Measurements from ENCODE around the gene SOWAHC. TPM values are rescaled to one million over a fixed set of nuclear protein-coding genes. Genes with fewer than 3 reads are reported as not detected.

Gene SOWAHC
- total and polyA plus RNA-seq, 2 of the 13 experiments (the other 11 are each of a cell fraction or from before 2014, with no cell fraction given): 21.2 to 22.5 TPM

GRCh38 chr2:109637749-109638570 is 23.8 kb downstream of the SOWAHC start:
- Histone ChIP-seq H3K27ac (ENCODE audit: extremely low read length, insufficient read depth, low read length) (peak overlapping the region; percentile 79), H3K36me3 (replicated peaks in 1 of 2; ENCODE audit: control insufficient read depth in 1 of 2, insufficient read depth in 2 of 2, low read length in 2 of 2) (no peaks in the 10 kb centered on the region), H3K79me2 (ENCODE audit: insufficient read depth, low read length) (no peaks in the 10 kb centered on the region), H3K9me3 (ENCODE audit: low read length) (no peaks in the 10 kb centered on the region), H3K9ac (ENCODE audit: insufficient read depth, low read depth, low read length) (peak overlapping the region; percentile 55), H3K4me3 (replicated peaks in 1 of 3; ENCODE audit: insufficient read depth in 1 of 3, low read depth in 2 of 3, low read length in 3 of 3) (peak overlapping the region; percentile 0 to 32 (median 20); a peak in 3 of 6 replicates), H4K20me1 (ENCODE audit: insufficient read depth, low read length) (no peaks in the 10 kb centered on the region), H2AFZ (ENCODE audit: low read length) (peak overlapping the region; percentile 68), H3K4me2 (ENCODE audit: low read depth, low read length) (peak overlapping the region; percentile 67), H3K27me3 (ENCODE audit: control insufficient read depth in 1 of 2, insufficient read depth in 2 of 2, low read length in 2 of 2) (no peaks in the 10 kb centered on the region), H3K4me1 (ENCODE audit: insufficient read depth, low read length) (peaks cover 87% of the 10 kb centered on the region)
- ChIA-PET CTCF (ENCODE audit: low intra/inter-chr PET ratio, low total read pairs) (no interaction called here), POLR2A (interaction anchor here (1.1 kb wide), 1 partner anchor 23 kb away, joined by 16 read pairs; the partner anchor contains the start of genes SEPTIN10 and SOWAHC)
- ATAC-seq (peak; percentile 83), FAIRE-seq (peak; percentile 74), DNase-seq (ENCODE audit: low spot score) (peak; percentile 74)
- WGBS (ENCODE audit: low lambda C conversion rate): 9% methylated on average over 9 of the region's 9 CpGs
- intact Hi-C loops (cut with micrococcal nuclease; ENCODE audit: unreplicated experiment): no loop called here
- BruUV-seq (replicated peaks): no TSS peak
- in situ Hi-C loops (cut with HindIII; ENCODE audit: extremely low pct_ligation_motif_present, low pct_unique_long_range_greater_than_20kb): no loop called here
- TF ChIP-seq TSC22D2 (CRISPR knock-in tag; IDR thresholded peaks at IDR 0.05; ENCODE audit: borderline replicate concordance) (no peak), ZBTB2 (CRISPR knock-in tag; IDR thresholded peaks at IDR 0.05; ENCODE audit: low read depth) (no peak), RCOR2 (CRISPR knock-in tag; IDR thresholded peaks at IDR 0.05) (0 out of 2 replicates have a peak, but pooled peaks have one; percentile 63), STAG1 (CRISPR knock-in tag; IDR thresholded peaks at IDR 0.05) (no peak), TMF1 (CRISPR knock-in tag; IDR thresholded peaks at IDR 0.05; ENCODE audit: low read depth) (no peak), BCL6 (CRISPR knock-in tag; IDR thresholded peaks at IDR 0.05) (peak; percentile 77), NCOR1 (IDR thresholded peaks at IDR 0.05; ENCODE audit: borderline replicate concordance, low read length) (no peak), SAP130 (CRISPR knock-in tag; IDR thresholded peaks at IDR 0.05; ENCODE audit: low read depth) (peak; percentile 74), ZNF7 (CRISPR knock-in tag; IDR thresholded peaks at IDR 0.05) (no peak), ZSCAN9 (CRISPR knock-in tag; IDR thresholded peaks at IDR 0.05; ENCODE audit: borderline replicate concordance) (0 out of 2 replicates have a peak, but pooled peaks have one; percentile 7), HMGXB4 (CRISPR knock-in tag; IDR thresholded peaks at IDR 0.05; ENCODE audit: borderline replicate concordance in 1 of 2, low read depth in 1 of 2) (0 out of 4 replicates have a peak, but pooled peaks of 1 of the 2 experiments have one; percentile 40), ZNF609 (CRISPR knock-in tag; IDR thresholded peaks at IDR 0.05; ENCODE audit: borderline replicate concordance) (peak; percentile 56; the same call in 1 of the 2 replicates), ZNF550 (CRISPR knock-in tag; IDR thresholded peaks at IDR 0.05; ENCODE audit: borderline replicate concordance) (no peak)
